Measurements from ENCODE around the gene TJAP1. TPM values are rescaled to one million over a fixed set of nuclear protein-coding genes. Genes with fewer than 3 reads are reported as not detected.
A peak's percentile ranks its signal among the peaks of the same experiment; 100 is the strongest.

The TJAP1 gene
- total and polyA plus RNA-seq, 8 donors: 12.9 to 44.5 (median 17.3) TPM

DNA sequence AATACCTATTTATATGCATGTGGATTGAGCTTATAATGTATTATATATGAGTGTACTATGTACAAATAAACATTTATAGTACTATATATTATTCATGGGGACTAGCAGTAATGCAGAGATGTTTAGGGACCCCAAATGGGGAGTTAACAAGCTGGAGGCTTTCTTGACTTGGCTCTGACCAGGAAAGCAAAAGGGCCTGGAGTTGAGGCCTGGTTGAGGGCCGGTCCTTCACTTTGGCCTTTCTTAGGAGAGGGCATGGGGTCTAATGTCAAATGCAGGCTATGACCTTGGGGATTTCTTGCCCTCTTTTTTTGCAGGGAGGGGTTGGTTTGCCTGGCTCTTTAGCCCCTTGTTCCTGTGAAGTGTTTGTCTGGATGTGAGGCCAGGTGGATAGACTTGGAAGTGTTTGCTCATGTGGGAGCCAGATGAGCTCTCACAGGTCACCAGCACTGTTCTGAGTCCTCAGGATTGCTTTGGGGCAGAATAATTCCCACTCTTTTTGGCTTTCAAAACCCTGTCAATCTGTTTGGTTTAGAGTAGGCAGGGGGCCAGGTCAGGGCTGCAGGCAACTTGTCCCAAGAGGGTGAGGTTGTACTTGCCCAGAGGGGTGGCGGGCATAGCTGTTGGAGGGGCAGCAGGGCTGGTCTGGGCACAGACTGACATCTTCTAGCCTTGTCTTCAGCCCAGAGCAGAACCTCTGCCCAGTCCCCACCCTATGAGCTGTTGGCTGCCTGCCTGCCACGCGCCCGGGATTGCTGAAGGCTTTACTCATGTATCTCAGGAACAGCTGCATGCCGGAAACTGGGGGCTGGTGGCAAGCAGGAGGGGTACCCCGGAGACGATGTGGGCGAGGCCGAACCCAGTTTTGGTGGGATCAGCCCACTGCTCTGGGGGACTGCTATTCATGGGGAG lies 14.6 kb downstream of the TJAP1 start:
- FAIRE-seq: no peak
- no peak overlapping the region for H3K27ac ChIP-seq
- ATAC-seq: peak; percentile 20 to 68 (median 53)

GRCh38 chr6:43492673-43493072 lies 15.3 kb downstream of the TJAP1 start:
- intact Hi-C loops (cut with DNase I): no loop called here
- H3K27me3 ChIP-seq: no peaks in the 10 kb centered on the region
- 90 to 94% methylated on average over 3 of the region's 3 CpGs for WGBS, 2 donors
- FAIRE-seq (no peak), DNase-seq (no peak), ATAC-seq (peak in 1 of 4 donors; percentile 17)
- H3K4me3 ChIP-seq: no peak overlapping the region
- H3K4me1 ChIP-seq: no peaks in the 10 kb centered on the region
- H3K9me3 ChIP-seq: no peaks in the 10 kb centered on the region
- peaks cover 0 to 3% (median 0%) of the 10 kb centered on the region in 3 donors for H3K36me3 ChIP-seq
- no peak overlapping the region for H3K27ac ChIP-seq
- no peak for TF ChIP-seq CTCF (IDR thresholded peaks at IDR 0.05)

More for the DNA sequence above, 14.6 kb downstream of the TJAP1 start:
- Histone ChIP-seq H3K4me3 (no peak overlapping the region), H3K9me3 (no peaks in the 10 kb centered on the region), H3K27me3 (no peaks in the 10 kb centered on the region), H3K4me1 (no peaks in the 10 kb centered on the region), H3K36me3 (no peaks in the 10 kb centered on the region)
- WGBS, 2 donors: 58 to 59% methylated on average over 10 of the region's 10 CpGs
- intact Hi-C loops (cut with DNase I): no loop called here
- no peak for TF ChIP-seq CTCF (IDR thresholded peaks at IDR 0.05)
- DNase-seq: peak in 1 of 6 donors; percentile 75

DNA sequence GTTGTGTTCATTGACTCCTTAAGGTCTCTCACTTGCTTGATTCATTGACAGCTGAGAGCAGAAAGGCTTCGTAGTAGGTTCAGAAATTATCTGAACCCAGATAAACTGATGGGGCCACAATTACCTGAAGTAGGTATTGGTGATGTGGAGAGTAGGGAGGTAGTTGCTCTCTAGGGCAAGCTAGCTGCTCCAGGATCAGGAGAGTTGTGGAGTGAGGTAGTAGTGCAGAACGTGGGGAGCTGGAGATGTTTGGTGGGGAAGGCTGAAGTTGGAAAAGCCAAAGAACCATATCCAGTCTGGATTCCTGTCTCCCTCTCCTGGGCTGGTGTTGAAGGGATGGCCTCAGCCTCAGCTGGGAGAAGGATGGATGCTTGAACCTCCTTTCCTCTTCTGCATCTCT lies 15.9 kb downstream of the TJAP1 start:
- no peaks in the 10 kb centered on the region for H3K9me3 ChIP-seq
- intact Hi-C loops (cut with DNase I): no loop called here
- peaks cover 0 to 9% (median 0%) of the 10 kb centered on the region in 3 donors for H3K36me3 ChIP-seq
- H3K4me1 ChIP-seq: no peaks in the 10 kb centered on the region
- H3K27me3 ChIP-seq: no peaks in the 10 kb centered on the region
- no peak for FAIRE-seq
- ATAC-seq: no peak
- no peak for DNase-seq
- no peak overlapping the region for H3K4me3 ChIP-seq
- TF ChIP-seq CTCF (IDR thresholded peaks at IDR 0.05): no peak
- H3K27ac ChIP-seq: no peak overlapping the region
- 66 to 70% methylated on average over 2 of the region's 2 CpGs for WGBS, 2 donors

- Histone ChIP-seq H3K27me3 (no peaks in the 10 kb centered on the region), H3K4me1 (no peaks in the 10 kb centered on the region), H3K27ac (no peak overlapping the region), H3K4me3 (no peak overlapping the region), H3K9me3 (no peaks in the 10 kb centered on the region), H3K36me3 (peaks cover 0 to 14% (median 0%) of the 10 kb centered on the region in 3 donors)
- intact Hi-C loops (cut with DNase I): no loop called here
- FAIRE-seq: no peak
- peak in 1 of 4 donors; percentile 25 for ATAC-seq
- DNase-seq: no peak
- WGBS, 2 donors: 72 to 76% methylated on average over 7 of the region's 7 CpGs
- no peak for TF ChIP-seq CTCF (IDR thresholded peaks at IDR 0.05)
Observed at GRCh38 chr6:43493833-43494232, 16.5 kb downstream of the TJAP1 start.

- H3K27ac ChIP-seq: no peak overlapping the region
- ATAC-seq (no peak), FAIRE-seq (no peak), DNase-seq (no peak)
- no peak overlapping the region for H3K4me3 ChIP-seq
- no peaks in the 10 kb centered on the region for H3K4me1 ChIP-seq
- 95 to 96% methylated on average over 6 of the region's 6 CpGs for WGBS, 2 donors
- intact Hi-C loops (cut with DNase I): no loop called here
- H3K36me3 ChIP-seq: peaks cover 0 to 19% (median 4%) of the 10 kb centered on the region in 3 donors
- H3K9me3 ChIP-seq: no peaks in the 10 kb centered on the region
- TF ChIP-seq CTCF (IDR thresholded peaks at IDR 0.05): no peak
- H3K27me3 ChIP-seq: no peaks in the 10 kb centered on the region
Observed at GRCh38 chr6:43494321-43494720, 17.0 kb downstream of the TJAP1 start.

Data from pancreas (tissue), 10 donors.